MM.1S (cell line): ENCODE measurements around the gene BICDL1.

Source experiments
- DNase-seq: peaks from one replicate; pipeline ENCODE4 v3.0.0-alpha.2; 2015
- H2AFZ ChIP-seq: fragments of 300-600 bp; sonication (generic); 2 replicates; pipeline ENCODE4 v1.6.0; 2016; ENCODE audit warnings: antibody characterized with exemption, low read length
- H3F3A ChIP-seq: fragments of 300-600 bp; sonication (generic); 2 replicates; pipeline ENCODE4 v1.6.1; 2016; ENCODE audit warnings: mild to moderate bottlenecking, antibody characterized with exemption, low read length, moderate library complexity, mixed read lengths; ENCODE audit not compliant: insufficient read depth
- H3K27ac ChIP-seq: fragments of 300-600 bp; sonication (generic); 2 replicates; pipeline ENCODE4 v1.5.1; 2016; ENCODE audit warnings: mild to moderate bottlenecking, low read length
- H3K27me3 ChIP-seq: fragments of 300-600 bp; sonication (generic); replicated peaks from 2 replicates; pipeline ENCODE4 v1.6.0; 2016; ENCODE audit warnings: low read length; ENCODE audit not compliant: insufficient read depth
- H3K36me3 ChIP-seq: fragments of 300-600 bp; sonication (generic); replicated peaks from 2 replicates; pipeline ENCODE4 v1.6.1; 2016; ENCODE audit warnings: mild to moderate bottlenecking, low read length, mixed read lengths; ENCODE audit not compliant: insufficient read depth
- H3K4me1 ChIP-seq: fragments of 300-600 bp; sonication (generic); 2 replicates; pipeline ENCODE4 v1.6.1; 2016; ENCODE audit warnings: low read length, mixed read lengths
- H3K4me2 ChIP-seq: fragments of 300-600 bp; sonication (generic); 2 replicates; pipeline ENCODE4 v1.6.0; 2016; ENCODE audit warnings: low read depth, low read length
- H3K4me3 ChIP-seq: fragments of 300-600 bp; sonication (generic); 2 replicates; pipeline ENCODE4 v1.5.1; 2016; ENCODE audit warnings: low read length, mixed read lengths
- H3K79me2 ChIP-seq: fragments of 300-600 bp; sonication (generic); 2 replicates; pipeline ENCODE4 v1.6.1; 2016; ENCODE audit warnings: mixed run types, low read length, mixed read lengths
- H3K9ac ChIP-seq: fragments of 300-600 bp; sonication (generic); 2 replicates; pipeline ENCODE4 v1.6.1; 2016; ENCODE audit warnings: low read length, mixed read lengths
- H3K9me2 ChIP-seq: fragments of 300-600 bp; sonication (generic); replicated peaks from 2 replicates; pipeline ENCODE4 v1.6.1; 2016; ENCODE audit warnings: mild to moderate bottlenecking, low read length, mixed read lengths; ENCODE audit not compliant: insufficient read depth
- H3K9me3 ChIP-seq: fragments of 300-600 bp; sonication (generic); replicated peaks from 2 replicates; pipeline ENCODE4 v1.6.1; 2016; ENCODE audit warnings: mild to moderate bottlenecking, low read length, mixed read lengths; ENCODE audit not compliant: insufficient read depth
- H4K20me1 ChIP-seq: fragments of 300-600 bp; sonication (generic); 2 replicates; pipeline ENCODE4 v1.6.1; 2016; ENCODE audit warnings: mild to moderate bottlenecking, low read length, moderate library complexity, mixed read lengths; ENCODE audit not compliant: insufficient read depth
- CTCF ChIP-seq: fragments of 300-600 bp; sonication (generic); IDR thresholded peaks from 2 replicates; pipeline ENCODE4 v1.5.1; 2016; ENCODE audit warnings: antibody characterized with exemption, low read length, mixed read lengths
- EZH2 ChIP-seq: fragments of 300-600 bp; sonication (generic); optimal IDR thresholded peaks from 2 replicates; pipeline ENCODE3; 2017; ENCODE audit warnings: low read depth, mild to moderate bottlenecking, antibody characterized with exemption, low read length, mixed read lengths
- EZH2phosphoT487 ChIP-seq: fragments of 300-600 bp; sonication (generic); IDR thresholded peaks from 2 replicates; pipeline ENCODE4 v1.6.1; 2018; ENCODE audit warnings: antibody characterized with exemption, low read length

Gene BICDL1

GRCh38 chr12:120103044-120103338, 114.0 kb downstream of the BICDL1 start:
- Histone ChIP-seq H3K36me3 (no peaks in the 10 kb centered on the region; the same call in 1 of the 2 replicates), H2AFZ (no peak overlapping the region), H4K20me1 (no peaks in the 10 kb centered on the region), H3K4me2 (no peak overlapping the region), H3K9me2 (no peaks in the 10 kb centered on the region), H3K79me2 (peaks cover 80% of the 10 kb centered on the region), H3K27me3 (no peaks in the 10 kb centered on the region), H3K4me3 (no peak overlapping the region), H3K9ac (no peak overlapping the region), H3K27ac (no peak overlapping the region), H3F3A (peaks cover 5% of the 10 kb centered on the region; the same call in 1 of the 2 replicates), H3K9me3 (no peaks in the 10 kb centered on the region), H3K4me1 (peaks cover 15% of the 10 kb centered on the region)
- no peak for DNase-seq
- TF ChIP-seq EZH2phosphoT487 (no peak), EZH2 (no peak), CTCF (no peak)

- H3K9me3 ChIP-seq, result no peaks in the 10 kb centered on the region
- TF ChIP-seq EZH2phosphoT487 (no peak), CTCF (no peak), EZH2 (no peak)
- H3K9ac ChIP-seq, result no peak overlapping the region
- no peak for DNase-seq
- no peak overlapping the region for H3K4me3 ChIP-seq
- peaks cover 5% of the 10 kb centered on the region; the same call in 1 of the 2 replicates for H3F3A ChIP-seq
- H3K27me3 ChIP-seq, result no peaks in the 10 kb centered on the region
- H3K36me3 ChIP-seq, result no peaks in the 10 kb centered on the region; the same call in 1 of the 2 replicates
- H3K4me1 ChIP-seq, result peaks cover 15% of the 10 kb centered on the region
- no peaks in the 10 kb centered on the region for H4K20me1 ChIP-seq
- H2AFZ ChIP-seq, result no peak overlapping the region
- H3K27ac ChIP-seq, result no peak overlapping the region
- H3K4me2 ChIP-seq, result no peak overlapping the region
- H3K9me2 ChIP-seq, result no peaks in the 10 kb centered on the region
- H3K79me2 ChIP-seq, result peaks cover 83% of the 10 kb centered on the region
Observed at GRCh38 chr12:120103371-120103770, 114.3 kb downstream of the BICDL1 start.

GRCh38 chr12:120106151-120106550, 117.1 kb downstream of the BICDL1 start:
- H3K4me2 ChIP-seq, result no peak overlapping the region
- no peaks in the 10 kb centered on the region for H3K27me3 ChIP-seq
- no peaks in the 10 kb centered on the region for H4K20me1 ChIP-seq
- H3K9me3 ChIP-seq, result no peaks in the 10 kb centered on the region
- H3K79me2 ChIP-seq, result peaks cover 81% of the 10 kb centered on the region
- no peak overlapping the region for H3K27ac ChIP-seq
- no peak overlapping the region for H3K9ac ChIP-seq
- DNase-seq, result no peak
- peaks cover 5% of the 10 kb centered on the region; the same call in 1 of the 2 replicates for H3F3A ChIP-seq
- H2AFZ ChIP-seq, result no peak overlapping the region
- H3K4me1 ChIP-seq, result peaks cover 8% of the 10 kb centered on the region; the same call in 1 of the 2 replicates
- no peaks in the 10 kb centered on the region for H3K36me3 ChIP-seq
- no peak overlapping the region for H3K4me3 ChIP-seq
- TF ChIP-seq EZH2, result no peak
- TF ChIP-seq CTCF, result no peak
- TF ChIP-seq EZH2phosphoT487, result no peak
- H3K9me2 ChIP-seq, result no peaks in the 10 kb centered on the region
